Stimulated activated naive CD8-positive, alpha-beta T cell treated with anti-CD3 and anti-CD28 coated beads, Interleukin-15, amount 100 ng/mL, for 72 hours (primary cell): ENCODE results near the gene SEMA3A.
"Not testable (repeated sequence)": the region's sequence is repeated elsewhere in the genome, so short reads cannot be mapped to it uniquely, and the experiment has no call there.

ENCODE experiments used
- ATAC-seq: fragments of 150-1000 bp; cut with Tn5 transposase; 2 replicates; pipeline ENCODE4 v1.10.0; 2021; ENCODE audit warnings: mild to moderate bottlenecking, moderate library complexity
- DNase-seq, 2 donors: peaks; one replicate each; pipeline ENCODE4 v3.0.0; 2021 to 2022
- H3K27ac Mint-ChIP-seq, 2 donors: one replicate each; pipeline ENCODE4 v1.8.0; 2022; ENCODE audit warnings: mild to moderate bottlenecking in 2 of 2, mixed read lengths in 2 of 2, moderate library complexity in 2 of 2
- H3K27me3 Mint-ChIP-seq: one replicate; pipeline ENCODE4 v1.8.0; 2022; ENCODE audit warnings: mixed read lengths
- H3K4me1 Mint-ChIP-seq: one replicate; pipeline ENCODE4 v1.8.0; 2022; ENCODE audit warnings: mild to moderate bottlenecking, mixed read lengths
- H3K4me3 Mint-ChIP-seq, 2 donors: one replicate each; pipeline ENCODE4 v1.8.0; 2022; ENCODE audit warnings: mild to moderate bottlenecking in 2 of 2, mixed read lengths in 2 of 2, moderate library complexity in 1 of 2
- H3K9me3 Mint-ChIP-seq, 2 donors: one replicate each; pipeline ENCODE4 v1.8.0; 2022; ENCODE audit warnings: mixed read lengths in 2 of 2

Gene SEMA3A

DNA sequence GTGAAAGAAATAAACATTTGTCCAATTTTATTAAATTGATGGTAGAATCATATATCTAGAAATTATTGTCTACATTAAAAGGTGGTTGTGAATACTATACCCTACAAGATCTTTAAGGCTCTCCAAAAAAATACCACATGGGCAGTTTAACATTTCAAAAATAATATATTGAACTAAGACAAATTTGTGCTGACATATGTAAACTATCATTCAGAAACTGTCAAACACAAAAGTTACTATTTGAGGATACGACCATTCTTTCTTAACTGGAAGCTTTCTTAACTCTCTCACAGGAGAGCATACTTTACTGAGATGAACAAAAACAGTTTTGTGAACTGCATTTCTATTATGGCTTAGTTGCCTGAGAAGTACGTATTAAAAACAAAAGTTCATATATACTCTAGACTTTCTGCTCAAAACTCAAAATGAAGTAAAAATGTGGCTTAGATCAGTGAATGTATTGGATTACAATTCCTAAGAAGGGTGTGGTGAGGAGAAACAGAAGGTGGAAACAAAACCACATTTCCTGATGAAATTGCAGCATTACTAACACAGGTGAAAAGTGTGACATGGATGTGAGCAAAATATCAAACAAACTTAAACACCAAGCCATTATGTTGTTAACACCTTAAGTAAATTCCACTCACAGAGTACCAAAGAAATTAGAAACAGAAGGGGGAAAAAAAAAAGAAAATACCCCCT, 138.5 kb downstream of the SEMA3A start:
- Mint-ChIP-seq H3K27ac (no peak overlapping the region), H3K27me3 (no peaks in the 10 kb centered on the region), H3K4me3 (no peak overlapping the region), H3K9me3 (no peaks in the 10 kb centered on the region), H3K4me1 (peaks cover 14% of the 10 kb centered on the region)
- no peak for DNase-seq
- no peak for ATAC-seq

DNA sequence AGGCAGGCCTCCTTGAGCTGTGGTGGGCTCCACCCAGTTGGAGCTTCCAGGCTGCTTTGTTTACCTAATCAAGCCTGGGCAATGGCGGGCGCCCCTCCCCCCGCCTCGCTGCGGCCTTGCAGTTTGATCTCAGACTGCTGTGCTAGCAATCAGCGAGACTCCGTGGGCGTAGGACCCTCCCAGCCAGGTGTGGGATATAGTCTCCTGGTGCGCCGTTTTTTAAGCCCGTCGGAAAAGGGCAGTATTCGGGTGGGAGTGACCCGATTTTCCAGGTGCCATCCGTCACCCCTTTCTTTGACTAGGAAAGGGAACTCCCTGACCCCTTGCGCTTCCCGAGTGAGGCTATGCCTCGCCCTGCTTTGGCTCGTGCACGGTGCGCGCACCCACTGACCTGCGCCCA, 139.4 kb downstream of the SEMA3A start:
- DNase-seq, H3K27ac Mint-ChIP-seq, H3K4me3 Mint-ChIP-seq, H3K4me1 Mint-ChIP-seq, H3K9me3 Mint-ChIP-seq, ATAC-seq, H3K27me3 Mint-ChIP-seq: not testable (repeated sequence)

DNA sequence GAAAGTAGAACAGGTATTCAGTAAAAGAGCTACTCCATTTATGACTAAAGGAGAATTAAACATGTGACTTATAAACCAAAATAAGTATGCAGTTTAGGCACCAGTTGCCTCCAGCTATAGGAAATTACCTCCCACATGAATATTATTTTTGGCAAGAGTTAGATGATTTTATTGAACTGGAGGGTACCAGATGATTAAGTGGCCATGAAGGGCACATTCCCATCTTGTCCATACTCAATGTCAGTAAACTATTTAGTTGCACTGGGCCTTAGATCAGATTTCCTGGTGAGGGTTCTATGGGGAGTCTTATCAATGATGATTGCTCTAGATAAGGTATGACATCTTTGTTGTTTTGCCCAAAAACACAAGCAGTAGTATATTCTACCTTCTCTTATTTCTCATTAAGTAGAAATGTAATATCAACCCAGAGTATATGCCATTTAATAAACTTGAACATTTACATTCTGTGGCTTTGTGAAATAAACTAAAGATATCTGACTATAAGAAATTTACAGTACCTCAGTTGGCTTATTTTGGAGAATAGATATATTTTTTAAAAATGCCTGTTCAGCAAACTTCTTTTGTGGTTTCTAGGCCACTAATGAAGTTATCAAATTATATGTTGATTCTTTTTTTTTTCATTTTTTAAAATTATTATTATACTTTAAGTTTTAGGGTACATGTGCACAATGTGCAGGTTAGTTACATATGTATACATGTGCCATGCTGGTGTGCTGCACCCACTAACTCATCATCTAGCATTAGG, 145.3 kb downstream of the SEMA3A start:
- H3K27ac Mint-ChIP-seq = no peak overlapping the region
- H3K27me3 Mint-ChIP-seq = no peaks in the 10 kb centered on the region
- DNase-seq (no peak), ATAC-seq (no peak)
- no peak overlapping the region for H3K4me3 Mint-ChIP-seq
- H3K4me1 Mint-ChIP-seq = no peaks in the 10 kb centered on the region
- H3K9me3 Mint-ChIP-seq = no peaks in the 10 kb centered on the region

DNA sequence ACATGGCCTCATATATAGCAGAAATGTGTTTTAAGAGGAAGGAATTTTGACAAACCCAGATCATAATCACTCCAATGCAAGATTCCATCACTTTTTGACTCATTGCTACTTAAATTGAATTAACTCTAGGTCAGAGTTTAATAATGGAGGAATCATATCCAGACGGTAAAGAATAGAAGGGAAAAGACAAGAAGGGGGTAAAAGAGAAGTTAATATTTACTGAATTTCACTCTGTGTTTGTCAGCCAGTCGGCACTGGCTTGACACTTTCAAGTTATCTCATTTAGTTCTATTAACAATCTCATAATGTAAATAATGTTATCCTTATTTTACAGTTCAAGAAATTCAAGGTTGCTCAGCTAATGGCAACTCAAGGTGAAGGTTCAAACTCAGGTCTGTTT, 147.5 kb downstream of the SEMA3A start:
- no peaks in the 10 kb centered on the region for H3K4me1 Mint-ChIP-seq

DNA sequence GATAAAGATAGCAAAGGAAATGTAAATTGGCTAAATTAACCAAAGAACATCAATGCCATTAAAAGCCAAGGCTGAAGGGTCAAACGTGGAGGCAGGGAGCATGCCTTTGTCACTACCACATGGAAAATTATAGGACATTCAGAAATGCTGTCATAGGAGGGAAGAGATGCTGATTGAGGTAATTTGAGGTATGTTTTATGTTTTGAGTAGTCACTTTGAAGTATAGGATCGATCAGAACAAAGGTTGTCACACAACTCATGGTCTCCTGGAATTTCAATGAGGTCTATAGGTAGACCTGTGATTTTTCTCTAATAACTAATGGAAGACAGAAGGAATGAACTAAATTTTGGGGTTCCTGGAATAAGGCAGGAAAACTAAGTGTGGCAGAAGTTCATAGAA, 149.8 kb downstream of the SEMA3A start:
- no peaks in the 10 kb centered on the region for H3K27me3 Mint-ChIP-seq

More for the DNA sequence above, 147.5 kb downstream of the SEMA3A start:
- ATAC-seq (no peak), DNase-seq (no peak)
- no peaks in the 10 kb centered on the region for H3K27me3 Mint-ChIP-seq
- no peaks in the 10 kb centered on the region for H3K9me3 Mint-ChIP-seq
- H3K27ac Mint-ChIP-seq = no peak overlapping the region
- H3K4me3 Mint-ChIP-seq = no peak overlapping the region

DNA sequence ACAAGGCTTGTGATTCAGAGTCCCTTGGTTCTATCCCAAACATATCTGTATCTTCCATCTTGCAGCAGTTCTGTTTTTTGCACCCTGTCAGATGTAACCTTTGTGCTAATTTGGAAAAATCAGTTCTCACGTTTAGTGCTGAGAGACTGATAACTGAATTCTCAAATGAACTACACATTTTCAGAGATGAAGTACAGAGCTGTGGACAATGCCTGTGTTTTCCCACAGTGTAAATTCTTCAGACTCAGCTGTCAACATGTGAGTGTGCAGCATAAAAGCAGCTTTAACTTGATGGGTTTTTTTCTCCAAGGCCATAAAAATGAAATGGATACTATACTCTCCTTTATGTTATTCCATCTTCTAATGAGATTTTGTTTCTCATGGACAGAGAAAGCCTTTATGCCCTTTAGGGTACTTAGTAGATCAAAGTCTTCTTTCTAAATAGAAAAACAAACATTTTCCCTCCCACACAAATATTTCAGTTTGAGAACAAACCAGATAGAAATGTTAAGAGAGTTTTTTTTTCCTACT, 150.9 kb downstream of the SEMA3A start:
- ATAC-seq (no peak), DNase-seq (no peak)
- Mint-ChIP-seq H3K4me1 (peaks cover 6% of the 10 kb centered on the region), H3K27ac (no peak overlapping the region), H3K27me3 (no peaks in the 10 kb centered on the region), H3K9me3 (no peaks in the 10 kb centered on the region), H3K4me3 (no peak overlapping the region)

More for the DNA sequence above, 149.8 kb downstream of the SEMA3A start:
- H3K9me3 Mint-ChIP-seq = no peaks in the 10 kb centered on the region
- H3K27ac Mint-ChIP-seq = no peak overlapping the region
- no peak for ATAC-seq
- H3K4me3 Mint-ChIP-seq = no peak overlapping the region
- H3K4me1 Mint-ChIP-seq = peaks cover 6% of the 10 kb centered on the region
- DNase-seq = no peak

DNA sequence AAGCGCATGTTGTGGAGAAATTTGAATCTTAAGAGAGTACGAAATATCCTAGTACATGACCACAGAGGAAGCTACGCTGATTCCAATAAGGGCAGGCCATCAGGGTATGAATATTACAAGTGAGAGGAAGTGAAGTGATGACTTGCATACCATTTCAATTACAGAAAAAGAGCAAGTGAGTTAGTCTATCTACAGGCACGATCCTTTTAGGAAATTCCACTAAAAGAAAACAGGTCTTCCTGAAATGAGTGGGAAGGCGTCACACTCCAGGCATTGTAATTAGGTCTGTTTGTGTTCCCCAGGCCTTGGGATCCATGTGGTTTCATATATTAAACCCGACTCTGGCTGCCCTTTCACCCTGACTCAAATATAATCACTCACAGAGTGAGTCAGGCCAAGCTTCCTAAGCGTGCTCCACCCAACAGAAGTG, 152.5 kb downstream of the SEMA3A start:
- no peak for DNase-seq
- Mint-ChIP-seq H3K4me1 (peaks cover 6% of the 10 kb centered on the region), H3K27me3 (no peaks in the 10 kb centered on the region), H3K27ac (no peak overlapping the region), H3K4me3 (no peak overlapping the region), H3K9me3 (no peaks in the 10 kb centered on the region)
- ATAC-seq = no peak

DNA sequence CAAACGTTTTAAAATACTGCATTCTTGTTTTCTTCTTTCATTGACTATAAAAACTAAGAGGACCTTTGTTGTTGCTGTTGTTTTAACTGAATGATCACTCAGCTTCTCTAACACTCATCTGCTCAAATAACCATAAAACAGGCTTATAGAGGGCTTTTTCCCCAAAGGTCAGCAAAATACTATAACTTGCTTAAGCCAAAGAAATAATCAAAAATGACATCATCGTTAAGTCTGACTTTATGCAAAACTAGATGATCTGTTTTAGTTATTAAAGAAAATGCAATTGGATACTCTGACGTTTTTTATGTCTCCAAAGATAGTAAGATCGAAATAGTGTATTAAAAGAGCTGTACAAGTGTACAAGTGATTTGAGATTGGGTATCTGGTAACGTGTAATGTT, 152.9 kb downstream of the SEMA3A start:
- no peak overlapping the region for H3K27ac Mint-ChIP-seq
- no peak for ATAC-seq
- peaks cover 6% of the 10 kb centered on the region for H3K4me1 Mint-ChIP-seq
- no peaks in the 10 kb centered on the region for H3K9me3 Mint-ChIP-seq
- H3K4me3 Mint-ChIP-seq = no peak overlapping the region
- H3K27me3 Mint-ChIP-seq = no peaks in the 10 kb centered on the region
- no peak for DNase-seq

DNA sequence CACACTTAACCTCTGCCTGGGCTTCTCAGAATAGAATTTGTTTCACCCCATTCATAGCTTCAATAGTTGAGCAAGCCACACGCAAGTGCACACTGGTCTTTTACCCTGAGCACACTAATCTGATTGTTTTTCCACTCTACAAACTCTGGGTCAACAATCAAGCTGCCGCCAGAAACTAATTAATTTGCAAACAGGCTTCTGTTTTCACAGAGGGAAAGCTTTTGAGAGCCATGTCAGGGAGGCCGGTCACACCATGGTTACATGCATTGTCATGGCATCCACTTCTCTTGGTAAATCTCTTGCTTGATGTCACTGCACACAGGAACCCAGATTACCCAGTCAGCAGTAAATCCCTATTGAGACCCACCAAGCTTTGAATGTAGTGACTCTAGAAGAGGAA, 154.2 kb downstream of the SEMA3A start:
- H3K4me1 Mint-ChIP-seq = peaks cover 6% of the 10 kb centered on the region
- no peaks in the 10 kb centered on the region for H3K27me3 Mint-ChIP-seq
- no peak overlapping the region for H3K4me3 Mint-ChIP-seq
- no peaks in the 10 kb centered on the region for H3K9me3 Mint-ChIP-seq
- DNase-seq = no peak
- H3K27ac Mint-ChIP-seq = no peak overlapping the region
- ATAC-seq = no peak

DNA sequence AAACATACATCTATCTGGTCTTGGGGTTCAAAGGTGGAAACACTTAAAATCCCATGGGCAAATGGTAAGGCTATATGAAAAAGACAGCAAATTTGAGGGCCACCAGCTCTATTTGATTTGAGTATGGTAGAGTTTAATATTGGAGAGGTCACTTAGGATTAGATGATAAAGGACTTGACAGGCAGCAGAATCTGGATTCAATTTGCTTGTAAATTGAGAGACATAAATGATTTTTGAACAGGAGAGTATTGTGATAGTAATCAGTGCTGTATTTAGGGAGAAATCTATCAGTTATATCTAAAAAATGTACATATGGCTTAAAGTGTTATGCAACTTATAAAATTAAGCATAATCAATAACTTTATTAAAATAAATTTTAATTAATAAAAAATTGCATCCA, 155.2 kb downstream of the SEMA3A start:
- no peak overlapping the region for H3K4me3 Mint-ChIP-seq
- no peaks in the 10 kb centered on the region for H3K27me3 Mint-ChIP-seq
- H3K9me3 Mint-ChIP-seq = no peaks in the 10 kb centered on the region
- H3K4me1 Mint-ChIP-seq = peaks cover 6% of the 10 kb centered on the region
- DNase-seq (no peak), ATAC-seq (no peak)
- H3K27ac Mint-ChIP-seq = no peak overlapping the region

DNA sequence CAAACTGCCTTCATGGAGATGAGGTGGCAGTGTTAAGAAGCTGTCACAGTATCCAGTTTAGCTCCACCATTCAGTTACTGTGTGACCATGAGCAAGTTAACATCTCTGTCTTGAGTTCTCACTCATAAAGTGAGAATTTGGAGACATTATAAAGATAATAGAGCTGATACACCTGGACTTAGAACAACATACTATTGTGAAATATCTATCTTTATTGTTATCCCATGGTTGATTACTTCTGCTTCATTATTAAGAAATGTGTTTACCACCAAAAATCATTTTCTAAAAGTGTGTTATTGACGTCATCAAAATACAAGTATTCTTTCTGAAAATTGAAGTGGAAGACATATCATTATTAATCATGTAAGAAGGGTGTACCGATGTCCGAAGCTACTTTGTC, 166.9 kb downstream of the SEMA3A start:
- ATAC-seq (no peak), DNase-seq (no peak)
- no peaks in the 10 kb centered on the region for H3K4me1 Mint-ChIP-seq
- no peaks in the 10 kb centered on the region for H3K9me3 Mint-ChIP-seq
- H3K27ac Mint-ChIP-seq = no peak overlapping the region
- H3K27me3 Mint-ChIP-seq = no peaks in the 10 kb centered on the region
- H3K4me3 Mint-ChIP-seq = no peak overlapping the region

DNA sequence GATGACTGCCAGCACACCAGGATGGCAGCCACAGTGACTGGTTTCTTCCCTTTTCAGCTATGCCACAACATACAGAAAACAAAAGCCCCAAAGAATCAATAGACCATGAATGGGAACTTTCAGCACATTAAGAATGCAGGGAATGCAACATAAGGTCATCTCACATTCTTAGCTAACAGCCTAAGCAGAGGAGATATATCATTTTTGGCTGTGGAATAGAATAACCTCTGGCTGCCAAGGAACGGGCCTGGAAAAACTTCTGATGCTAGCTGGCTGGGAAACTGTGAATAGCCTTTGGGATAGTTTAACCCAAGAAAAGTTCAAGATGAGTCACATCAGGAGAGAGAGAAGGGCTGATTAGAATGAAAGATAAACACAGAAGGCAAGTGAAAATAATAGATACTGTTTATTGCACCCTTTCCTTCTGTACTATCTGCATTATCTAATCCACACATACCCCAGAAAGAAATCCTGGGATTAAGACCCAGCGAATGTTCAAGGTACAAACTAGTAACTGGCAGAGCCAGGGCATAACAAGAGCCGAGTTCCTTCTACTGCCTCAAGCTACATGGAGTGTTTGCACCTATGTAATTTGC, 169.2 kb downstream of the SEMA3A start:
- H3K9me3 Mint-ChIP-seq = no peaks in the 10 kb centered on the region
- no peak overlapping the region for H3K27ac Mint-ChIP-seq
- H3K4me3 Mint-ChIP-seq = no peak overlapping the region

DNA sequence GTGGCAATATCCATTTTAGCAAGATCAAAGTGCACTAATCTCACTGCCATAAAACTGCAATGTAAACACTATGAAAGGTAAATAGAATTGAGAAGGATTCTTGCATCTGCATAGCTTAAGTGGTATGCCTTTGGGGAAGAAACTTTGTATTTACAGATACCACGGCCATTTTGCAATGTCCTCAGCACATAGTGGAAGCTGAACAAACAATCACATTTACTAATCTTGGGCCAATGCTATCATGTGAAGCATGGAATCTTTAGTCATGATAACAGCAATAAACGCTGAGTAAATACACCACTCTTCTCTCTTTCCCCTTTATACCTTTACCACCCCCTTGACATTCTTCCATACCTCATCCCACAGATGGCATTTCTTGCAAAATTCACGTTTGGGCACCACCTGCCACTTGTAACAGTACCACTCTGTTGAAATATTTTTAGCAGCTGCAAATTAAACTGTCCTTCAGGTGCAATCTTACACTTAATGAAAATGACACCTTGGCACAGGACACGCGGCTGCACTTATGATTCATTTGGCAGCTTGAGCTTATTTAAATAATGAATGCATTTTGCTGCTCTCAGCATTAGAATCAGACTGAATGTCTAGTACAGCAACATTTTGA, 171.8 kb downstream of the SEMA3A start:
- ATAC-seq = no peak
- Mint-ChIP-seq H3K27ac (no peak overlapping the region), H3K4me1 (no peaks in the 10 kb centered on the region), H3K27me3 (no peaks in the 10 kb centered on the region), H3K9me3 (no peaks in the 10 kb centered on the region), H3K4me3 (no peak overlapping the region)
- no peak for DNase-seq

More for the DNA sequence above, 169.2 kb downstream of the SEMA3A start:
- H3K4me1 Mint-ChIP-seq = no peaks in the 10 kb centered on the region
- DNase-seq = no peak
- ATAC-seq = no peak
- no peaks in the 10 kb centered on the region for H3K27me3 Mint-ChIP-seq

DNA sequence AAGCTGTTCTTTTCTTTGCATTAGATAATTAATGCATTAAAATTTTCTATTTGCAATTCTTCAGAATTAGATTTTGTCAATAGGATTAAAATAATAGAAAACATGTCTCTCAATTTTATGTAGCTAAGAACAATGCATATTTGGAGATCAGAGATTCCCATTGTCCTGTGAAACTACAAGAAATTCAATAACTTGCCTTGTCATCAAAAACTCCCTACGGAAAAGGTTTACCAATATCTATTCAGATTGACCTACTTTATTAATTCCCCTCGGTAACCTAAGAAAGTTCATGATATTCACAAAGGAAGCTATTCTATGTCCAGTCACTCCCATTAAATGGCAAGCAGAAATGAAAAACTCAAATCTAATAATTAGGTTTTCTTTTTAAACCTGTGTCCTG, 172.6 kb downstream of the SEMA3A start:
- H3K9me3 Mint-ChIP-seq = no peaks in the 10 kb centered on the region
- ATAC-seq = no peak
- no peak overlapping the region for H3K27ac Mint-ChIP-seq
- no peak for DNase-seq
- no peaks in the 10 kb centered on the region for H3K4me1 Mint-ChIP-seq
- no peaks in the 10 kb centered on the region for H3K27me3 Mint-ChIP-seq
- no peak overlapping the region for H3K4me3 Mint-ChIP-seq

DNA sequence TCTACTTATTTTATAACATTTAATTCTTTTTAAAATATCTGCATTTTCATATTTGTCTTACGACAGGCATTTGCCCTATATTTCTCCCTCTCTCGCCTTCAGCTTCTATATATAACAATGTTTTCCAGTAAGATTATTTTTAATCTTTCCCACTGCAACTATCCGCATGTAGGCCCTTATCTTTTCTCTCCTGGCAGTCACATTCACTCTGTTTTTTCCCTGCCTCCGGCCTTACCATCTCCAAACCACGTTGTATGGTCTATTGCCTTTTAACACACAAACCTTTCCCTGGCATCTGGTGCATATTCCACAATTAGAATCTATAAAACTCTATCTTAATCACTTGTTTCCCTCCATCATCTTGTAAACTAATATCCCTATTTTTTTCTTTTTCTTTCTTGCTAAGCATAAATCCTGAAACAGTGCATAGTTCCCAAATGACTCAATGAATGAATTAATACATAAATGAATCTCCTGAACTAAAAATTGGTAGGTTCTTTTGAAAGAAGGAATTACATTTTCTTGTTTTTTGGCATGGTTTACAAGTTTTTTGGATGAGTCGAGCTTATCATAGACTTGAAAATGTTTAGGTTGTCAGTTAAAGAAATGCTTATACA, 173.2 kb downstream of the SEMA3A start:
- no peak for ATAC-seq
- DNase-seq = no peak
- H3K4me1 Mint-ChIP-seq = no peaks in the 10 kb centered on the region
- H3K9me3 Mint-ChIP-seq = no peaks in the 10 kb centered on the region
- H3K27me3 Mint-ChIP-seq = no peaks in the 10 kb centered on the region
- no peak overlapping the region for H3K27ac Mint-ChIP-seq
- no peak overlapping the region for H3K4me3 Mint-ChIP-seq
